Activated naive CD8-positive, alpha-beta T cell (primary cell): Measurements from ENCODE around the gene CHGA.

Experiments
- H3K27ac Mint-ChIP-seq: one replicate; pipeline ENCODE4 v1.8.0; 2021; ENCODE audit warnings: mixed read lengths
- H3K27me3 Mint-ChIP-seq: one replicate; pipeline ENCODE4 v1.8.0; 2021; ENCODE audit warnings: mixed read lengths
- H3K36me3 Mint-ChIP-seq: one replicate; pipeline ENCODE4 v1.8.0; 2021; ENCODE audit warnings: mixed read lengths
- H3K4me1 Mint-ChIP-seq: one replicate; pipeline ENCODE4 v1.8.0; 2021; ENCODE audit warnings: low read depth, mixed read lengths
- H3K4me3 Mint-ChIP-seq: one replicate; pipeline ENCODE4 v1.8.0; 2021; ENCODE audit warnings: mild to moderate bottlenecking, mixed read lengths
- H3K9me3 Mint-ChIP-seq: one replicate; pipeline ENCODE4 v1.8.0; 2021; ENCODE audit warnings: low read depth, mixed read lengths

Gene CHGA

GRCh38 chr14:92980866-92981265, 57.9 kb downstream of the CHGA start:
- Mint-ChIP-seq H3K4me3 (no peak overlapping the region), H3K4me1 (peaks cover 8% of the 10 kb centered on the region), H3K27me3 (no peaks in the 10 kb centered on the region), H3K27ac (peak overlapping the region; percentile 22), H3K36me3 (peaks cover 49% of the 10 kb centered on the region), H3K9me3 (peaks cover 9% of the 10 kb centered on the region)

- Mint-ChIP-seq H3K27me3 (no peaks in the 10 kb centered on the region), H3K27ac (no peak overlapping the region), H3K4me1 (peaks cover 8% of the 10 kb centered on the region), H3K36me3 (peaks cover 46% of the 10 kb centered on the region), H3K9me3 (peaks cover 9% of the 10 kb centered on the region), H3K4me3 (no peak overlapping the region)
These were observed 58.8 kb downstream of the CHGA start for GRCh38 chr14:92981726-92982125.

GRCh38 chr14:92982956-92983355, 60.0 kb downstream of the CHGA start:
- H3K4me1 Mint-ChIP-seq = peaks cover 8% of the 10 kb centered on the region
- H3K9me3 Mint-ChIP-seq = peaks cover 1% of the 10 kb centered on the region
- no peaks in the 10 kb centered on the region for H3K27me3 Mint-ChIP-seq
- peaks cover 33% of the 10 kb centered on the region for H3K36me3 Mint-ChIP-seq
- no peak overlapping the region for H3K4me3 Mint-ChIP-seq
- H3K27ac Mint-ChIP-seq = peak overlapping the region; percentile 61

GRCh38 chr14:92984082-92984788, 61.3 kb downstream of the CHGA start:
- Mint-ChIP-seq H3K4me1 (peaks cover 8% of the 10 kb centered on the region), H3K27me3 (no peaks in the 10 kb centered on the region), H3K36me3 (peaks cover 28% of the 10 kb centered on the region), H3K27ac (no peak overlapping the region), H3K9me3 (no peaks in the 10 kb centered on the region), H3K4me3 (no peak overlapping the region)
